Gastroesophageal sphincter (tissue), 4 donors: ENCODE results near the gene CIP2A. TPM values are rescaled to one million over a fixed set of nuclear protein-coding genes. Genes with fewer than 3 reads are reported as not detected.
A peak's percentile ranks its signal among the peaks of the same experiment; 100 is the strongest.

Source experiments
- ATAC-seq: fragments of 150-250 bp; one replicate; pipeline ENCODE4 v1.9.1; 2016; ENCODE audit warnings: mild to moderate bottlenecking, moderate library complexity
- H3K27ac ChIP-seq, 4 donors: fragments of 200-600 bp; sonication (generic) in 3 of 4; 1 replicate in 3 of 4; 2 replicates in 1 of 4; pipeline ENCODE4 v1.5.1; 2016 to 2019
- H3K27me3 ChIP-seq: fragments of 200-600 bp; sonication (generic); one replicate; pipeline ENCODE4 v1.5.1; 2019
- H3K36me3 ChIP-seq, 2 donors: fragments of 200-600 bp; sonication (generic); one replicate each; pipeline ENCODE4 v1.5.1; 2019; ENCODE audit warnings: control low read depth in 1 of 2
- H3K4me1 ChIP-seq, 3 donors: fragments of 200-600 bp; sonication (generic); 1 replicate in 2 of 3; 2 replicates in 1 of 3; pipeline ENCODE4 v1.5.1; 2016 to 2019; ENCODE audit warnings: control low read depth in 2 of 3
- H3K4me3 ChIP-seq, 2 donors: fragments of 200-600 bp; sonication (generic); one replicate each; pipeline ENCODE4 v1.5.1; 2019; ENCODE audit warnings: mild to moderate bottlenecking in 1 of 2, moderate library complexity in 1 of 2
- H3K9me3 ChIP-seq, 3 donors: fragments of 200-600 bp; sonication (generic); one replicate each; pipeline ENCODE4 v1.5.1; 2017 to 2019; ENCODE audit warnings: control low read depth in 2 of 3
- CTCF ChIP-seq, 4 experiments: fragments of 200-600 bp in 2 of 4; fragments of 450-650 bp in 2 of 4; sonication (generic) in 1 of 4; IDR thresholded peaks; one replicate each; pipeline ENCODE4 v1.5.1; 2017 to 2019; ENCODE audit warnings: antibody characterized with exemption in 4 of 4, mild to moderate bottlenecking in 2 of 4, moderate library complexity in 2 of 4
- EP300 ChIP-seq: sonication (generic); formaldehyde crosslinking; IDR thresholded peaks from one replicate; pipeline ENCODE4 v1.6.1; 2017; ENCODE audit warnings: antibody characterized with exemption, mild to moderate bottlenecking
- POLR2A ChIP-seq, 2 donors: fragments of 450-650 bp; IDR thresholded peaks; one replicate each; pipeline ENCODE4 v1.6.1; 2017; ENCODE audit warnings: antibody characterized with exemption in 2 of 2, mild to moderate bottlenecking in 2 of 2, moderate library complexity in 1 of 2
- POLR2AphosphoS5 ChIP-seq: sonication (generic); formaldehyde crosslinking; IDR thresholded peaks from one replicate; pipeline ENCODE4 v1.6.1; 2017; ENCODE audit warnings: antibody characterized with exemption
- WGBS, 2 donors: methylation state at CpG; one replicate each; pipeline ENCODE4 v1.1.5; 2018; ENCODE audit warnings: low coverage in 1 of 2; 5-methylcytosine and 5-hydroxymethylcytosine counted together
- total RNA-seq, 4 donors: library from RNA; depleted of rRNA; stranded (reverse); fragments of >200 nt; gene quantifications; one replicate each; pipeline ENCODE4 v1.1.0, GENCODE V29; 2016

CIP2A gene
- total RNA-seq, 4 donors from 2014 or later = 1.7 to 4.6 (median 2.4) TPM

- Histone ChIP-seq H3K36me3 (peaks cover 0 to under 1% of the 10 kb centered on the region in 2 donors), H3K27me3 (no peaks in the 10 kb centered on the region), H3K27ac (no peak overlapping the region), H3K4me1 (peaks cover 0 to 18% (median 0%) of the 10 kb centered on the region in 3 donors), H3K4me3 (no peak overlapping the region), H3K9me3 (no peaks in the 10 kb centered on the region)
- no peak for ATAC-seq
- no peak for TF ChIP-seq POLR2AphosphoS5
- no peak for TF ChIP-seq CTCF (IDR thresholded peaks at IDR 0.05)
- TF ChIP-seq POLR2A (IDR thresholded peaks at IDR 0.05) = no peak
- TF ChIP-seq EP300 = no peak
- 53 to 80% methylated on average over 3 of the region's 3 CpGs for WGBS, 2 donors
Observed at GRCh38 chr3:108554913-108555571, 34.2 kb downstream of the CIP2A start.

- Histone ChIP-seq H3K4me3 (no peak overlapping the region), H3K27me3 (no peaks in the 10 kb centered on the region), H3K36me3 (no peaks in the 10 kb centered on the region), H3K9me3 (no peaks in the 10 kb centered on the region), H3K27ac (no peak overlapping the region), H3K4me1 (peaks cover 0 to 18% (median 0%) of the 10 kb centered on the region in 3 donors)
- no peak for ATAC-seq
- TF ChIP-seq POLR2A (IDR thresholded peaks at IDR 0.05) (no peak), POLR2AphosphoS5 (no peak), CTCF (IDR thresholded peaks at IDR 0.05) (no peak), EP300 (no peak)
Observed at GRCh38 chr3:108554229-108554628, 35.0 kb downstream of the CIP2A start.

GRCh38 chr3:108552267-108553159 lies 36.7 kb downstream of the CIP2A start:
- 30% methylated on average over 4 of the region's 4 CpGs for WGBS, 2 donors
- no peak for TF ChIP-seq EP300
- TF ChIP-seq CTCF (IDR thresholded peaks at IDR 0.05) = peak; percentile 38 to 62 (median 50)
- TF ChIP-seq POLR2A (IDR thresholded peaks at IDR 0.05) = no peak
- no peak for TF ChIP-seq POLR2AphosphoS5
- ATAC-seq = no peak
- H3K4me1 ChIP-seq = peaks cover 0 to 27% (median 0%) of the 10 kb centered on the region in 3 donors
- no peaks in the 10 kb centered on the region for H3K36me3 ChIP-seq
- no peak overlapping the region for H3K27ac ChIP-seq
- no peak overlapping the region for H3K4me3 ChIP-seq
- no peaks in the 10 kb centered on the region for H3K9me3 ChIP-seq
- no peaks in the 10 kb centered on the region for H3K27me3 ChIP-seq

- WGBS, 2 donors = 94 to 96% methylated on average over 2 of the region's 2 CpGs
- TF ChIP-seq EP300 (no peak), CTCF (IDR thresholded peaks at IDR 0.05) (no peak), POLR2AphosphoS5 (no peak)
- no peaks in the 10 kb centered on the region for H3K36me3 ChIP-seq
- no peak for ATAC-seq
- no peaks in the 10 kb centered on the region for H3K27me3 ChIP-seq
- peaks cover 0 to 30% (median 0%) of the 10 kb centered on the region in 3 donors for H3K4me1 ChIP-seq
- H3K9me3 ChIP-seq = no peaks in the 10 kb centered on the region
- H3K27ac ChIP-seq = no peak overlapping the region
- H3K4me3 ChIP-seq = no peak overlapping the region
Observed at GRCh38 chr3:108548886-108549285, 40.4 kb downstream of the CIP2A start.
